ENCODE data around the gene CAMTA1. TPM values are rescaled to one million over a fixed set of nuclear protein-coding genes. Genes with fewer than 3 reads are reported as not detected.

The CAMTA1 gene
- total RNA-seq, 1 experiment from 2014 or later = 103 TPM

DNA sequence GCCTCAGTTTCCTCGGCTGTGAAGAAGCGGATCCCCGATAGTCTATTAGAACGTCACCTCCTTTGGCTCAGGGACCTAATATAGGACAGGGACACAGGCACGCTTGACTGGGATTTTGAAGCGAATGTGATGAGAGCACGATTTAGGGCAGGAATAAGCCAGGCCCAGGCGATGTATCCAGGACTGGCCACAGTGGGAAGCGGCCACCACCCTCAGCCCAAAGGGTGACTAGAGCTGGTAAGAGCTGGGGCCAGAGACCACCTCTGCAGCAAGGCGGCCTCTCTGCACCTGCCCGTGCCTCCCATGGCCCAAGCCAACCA is 885.9 kb downstream of the CAMTA1 start:
- H3K9me3 ChIP-seq = no peaks in the 10 kb centered on the region
- no peak overlapping the region for H3K4me3 ChIP-seq
- H3K36me3 ChIP-seq = no peaks in the 10 kb centered on the region
- H3K27me3 ChIP-seq = no peaks in the 10 kb centered on the region
- no peak for DNase-seq

- H3K9me3 ChIP-seq = no peaks in the 10 kb centered on the region
- H3K4me3 ChIP-seq = no peak overlapping the region
- H3K36me3 ChIP-seq = no peaks in the 10 kb centered on the region
- no peaks in the 10 kb centered on the region for H3K27me3 ChIP-seq
- DNase-seq = no peak
These were observed 886.4 kb downstream of the CAMTA1 start for GRCh38 chr1:7671676-7672075.

- Histone ChIP-seq H3K36me3 (no peaks in the 10 kb centered on the region), H3K4me3 (no peak overlapping the region), H3K27me3 (no peaks in the 10 kb centered on the region), H3K9me3 (no peaks in the 10 kb centered on the region)
- no peak for DNase-seq
These were observed 887.6 kb downstream of the CAMTA1 start for GRCh38 chr1:7672864-7673263.

DNA sequence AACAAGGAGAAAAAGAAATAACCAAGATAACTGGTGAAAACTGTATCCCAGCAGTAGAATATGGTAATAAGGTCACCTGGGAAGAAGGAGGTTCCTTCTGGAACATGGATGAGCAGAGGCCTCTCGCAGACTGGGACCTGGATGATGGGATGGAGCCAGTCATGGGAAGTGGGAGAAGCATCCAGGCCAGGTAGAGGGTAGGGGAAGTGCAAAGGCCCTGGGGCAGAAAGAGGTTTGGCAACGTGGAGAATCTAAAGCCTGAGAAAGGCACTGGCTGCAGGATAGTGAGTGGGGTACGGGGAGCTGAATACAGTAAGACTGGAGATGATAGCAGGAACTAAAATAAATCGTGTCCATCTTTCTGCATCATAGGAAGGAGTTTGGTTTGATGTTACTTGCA is 889.7 kb downstream of the CAMTA1 start:
- no peak for DNase-seq
- Histone ChIP-seq H3K9me3 (no peaks in the 10 kb centered on the region), H3K36me3 (no peaks in the 10 kb centered on the region), H3K4me3 (no peak overlapping the region), H3K27me3 (no peaks in the 10 kb centered on the region)

- Histone ChIP-seq H3K4me3 (no peak overlapping the region), H3K27me3 (no peaks in the 10 kb centered on the region), H3K36me3 (no peaks in the 10 kb centered on the region), H3K9me3 (no peaks in the 10 kb centered on the region)
- DNase-seq = no peak
These were observed 890.4 kb downstream of the CAMTA1 start for GRCh38 chr1:7675431-7676273.

GRCh38 chr1:7676274-7676945 is 891.2 kb downstream of the CAMTA1 start:
- DNase-seq = no peak
- no peaks in the 10 kb centered on the region for H3K36me3 ChIP-seq
- no peaks in the 10 kb centered on the region for H3K9me3 ChIP-seq
- H3K4me3 ChIP-seq = no peak overlapping the region
- H3K27me3 ChIP-seq = no peaks in the 10 kb centered on the region

DNA sequence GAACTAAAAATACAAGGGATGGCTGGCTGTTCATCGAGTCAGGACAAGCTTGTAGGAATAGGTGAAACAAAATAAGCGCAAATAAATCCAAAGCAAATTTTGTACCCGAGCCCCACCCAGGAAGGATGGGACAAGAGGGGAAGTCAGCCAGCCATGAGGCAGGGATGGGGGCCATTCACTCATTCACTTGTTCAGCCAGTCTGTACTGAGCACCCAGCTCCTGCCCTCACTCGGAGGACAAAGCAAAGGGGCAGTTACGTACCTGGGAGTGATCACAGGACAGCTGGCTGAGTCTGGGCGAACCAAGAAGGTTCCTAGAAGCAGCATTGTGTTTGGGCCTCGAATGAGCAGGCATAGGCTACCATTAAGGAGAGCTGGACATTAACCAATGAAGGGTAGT is 891.9 kb downstream of the CAMTA1 start:
- Histone ChIP-seq H3K9me3 (no peaks in the 10 kb centered on the region), H3K36me3 (no peaks in the 10 kb centered on the region), H3K27me3 (no peaks in the 10 kb centered on the region), H3K4me3 (no peak overlapping the region)
- no peak for DNase-seq

DNA sequence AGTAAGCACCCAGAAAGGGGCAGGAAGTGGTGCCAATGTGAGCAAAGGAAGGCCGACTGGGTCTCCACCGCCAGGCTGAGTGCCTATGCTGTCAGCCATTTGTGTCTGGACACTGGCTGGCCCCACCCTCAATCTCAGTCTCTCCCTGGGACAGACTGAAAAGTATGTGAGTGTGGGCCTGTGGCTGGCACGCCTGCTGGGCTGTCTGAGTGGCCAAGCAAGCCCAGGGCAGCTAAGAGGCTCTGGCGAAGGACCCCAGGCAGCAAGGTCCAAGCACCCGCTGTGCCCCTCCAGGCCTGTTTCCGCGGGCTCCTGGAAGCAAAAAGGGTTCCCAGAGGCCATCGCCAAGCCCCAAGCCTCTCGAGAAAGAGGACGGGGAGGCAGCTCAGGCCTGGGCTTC is 892.6 kb downstream of the CAMTA1 start:
- H3K36me3 ChIP-seq = no peaks in the 10 kb centered on the region
- no peaks in the 10 kb centered on the region for H3K27me3 ChIP-seq
- H3K4me3 ChIP-seq = no peak overlapping the region
- no peaks in the 10 kb centered on the region for H3K9me3 ChIP-seq
- no peak for DNase-seq

- no peak overlapping the region for H3K4me3 ChIP-seq
- no peaks in the 10 kb centered on the region for H3K9me3 ChIP-seq
- H3K27me3 ChIP-seq = no peaks in the 10 kb centered on the region
- H3K36me3 ChIP-seq = no peaks in the 10 kb centered on the region
- no peak for DNase-seq
These were observed 893.4 kb downstream of the CAMTA1 start for GRCh38 chr1:7678491-7679158.

GRCh38 chr1:7679159-7679872 is 894.1 kb downstream of the CAMTA1 start:
- no peak for DNase-seq
- Histone ChIP-seq H3K4me3 (no peak overlapping the region; the same call in 1 of the 2 replicates), H3K9me3 (no peaks in the 10 kb centered on the region), H3K36me3 (no peaks in the 10 kb centered on the region), H3K27me3 (no peaks in the 10 kb centered on the region)

DNA sequence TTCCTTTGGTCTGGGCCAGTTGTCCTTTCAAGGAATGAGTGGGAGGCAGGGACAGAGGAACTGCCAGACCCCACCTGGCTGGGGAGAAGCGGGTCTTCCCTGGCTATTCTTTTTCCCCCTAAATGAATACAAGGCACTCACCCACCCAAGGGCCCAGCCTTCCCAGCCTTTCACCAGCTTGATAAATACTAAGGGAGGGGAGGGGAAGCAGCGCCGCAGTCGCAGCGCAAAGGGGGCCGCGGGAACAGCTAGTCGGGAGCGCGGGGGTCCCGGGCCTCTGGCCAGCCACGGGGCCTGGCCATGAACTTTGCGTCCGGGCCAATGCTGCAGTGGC is 894.6 kb downstream of the CAMTA1 start:
- Histone ChIP-seq H3K36me3 (no peaks in the 10 kb centered on the region), H3K9me3 (no peaks in the 10 kb centered on the region), H3K27me3 (no peaks in the 10 kb centered on the region), H3K4me3 (peak overlapping the region; percentile 58)
- DNase-seq = no peak

- peak; percentile 60 for DNase-seq
- Histone ChIP-seq H3K4me3 (peak overlapping the region; percentile 58), H3K27me3 (no peaks in the 10 kb centered on the region), H3K36me3 (no peaks in the 10 kb centered on the region), H3K9me3 (no peaks in the 10 kb centered on the region)
These were observed 895.1 kb downstream of the CAMTA1 start for GRCh38 chr1:7680207-7680954.

DNA sequence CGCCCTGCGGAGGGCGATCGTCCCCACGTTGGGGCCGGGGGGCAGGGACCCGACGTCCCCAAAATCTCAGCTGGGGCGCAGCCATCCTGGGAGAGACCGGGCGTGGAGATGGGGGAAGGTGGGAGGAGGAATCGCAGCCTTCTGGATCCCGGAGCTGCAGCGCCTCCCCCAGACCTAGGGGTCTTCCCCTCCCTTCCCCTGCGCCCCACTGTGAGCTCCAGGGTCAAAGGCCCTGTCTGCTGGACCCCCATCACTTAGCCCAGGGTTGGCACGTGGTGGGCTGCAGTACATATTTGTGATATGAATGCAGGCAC is 895.7 kb downstream of the CAMTA1 start:
- Histone ChIP-seq H3K27me3 (no peaks in the 10 kb centered on the region), H3K36me3 (no peaks in the 10 kb centered on the region), H3K4me3 (peak overlapping the region; percentile 58), H3K9me3 (no peaks in the 10 kb centered on the region)
- no peak for DNase-seq

- H3K36me3 ChIP-seq = no peaks in the 10 kb centered on the region
- no peak for DNase-seq
These were observed 896.1 kb downstream of the CAMTA1 start for GRCh38 chr1:7681401-7681800.

DNA sequence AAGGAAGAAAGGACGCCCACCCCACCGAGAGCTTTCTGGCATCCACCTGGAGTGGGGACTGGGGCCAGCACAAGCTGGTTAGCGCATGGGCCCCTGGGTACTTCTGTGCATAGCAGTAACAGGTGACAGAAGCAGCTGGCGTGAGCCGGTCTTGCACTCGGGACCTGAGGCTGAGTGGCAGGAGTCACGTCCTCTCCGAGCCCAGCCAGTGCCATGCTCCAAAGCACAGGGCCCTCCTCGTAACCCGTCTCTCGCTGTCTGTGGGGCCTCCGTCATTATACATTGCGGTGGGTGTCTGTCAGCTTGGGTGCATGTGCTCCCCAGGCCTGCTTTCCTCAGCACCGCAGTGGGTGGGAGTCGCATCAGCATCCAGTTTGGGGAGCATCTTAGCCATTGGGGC is 898.3 kb downstream of the CAMTA1 start:
- Histone ChIP-seq H3K36me3 (no peaks in the 10 kb centered on the region), H3K27me3 (no peaks in the 10 kb centered on the region)
- DNase-seq = no peak

More at GRCh38 chr1:7681401-7681800, 896.1 kb downstream of the CAMTA1 start:
- Histone ChIP-seq H3K9me3 (no peaks in the 10 kb centered on the region), H3K4me3 (no peak overlapping the region), H3K27me3 (no peaks in the 10 kb centered on the region)

GRCh38 chr1:7684132-7684531 is 898.9 kb downstream of the CAMTA1 start:
- no peak for DNase-seq
- Histone ChIP-seq H3K36me3 (no peaks in the 10 kb centered on the region), H3K9me3 (no peaks in the 10 kb centered on the region), H3K4me3 (no peak overlapping the region), H3K27me3 (no peaks in the 10 kb centered on the region)

More for the DNA sequence above, 898.3 kb downstream of the CAMTA1 start:
- Histone ChIP-seq H3K9me3 (no peaks in the 10 kb centered on the region), H3K4me3 (no peak overlapping the region)
